GM12864 (cell line): ENCODE results near the gene SSBP3.

Experiments used
- DNase-seq: peaks from one replicate; pipeline ENCODE4 v3.0.0-alpha.2; 2011; ENCODE audit warnings: low read depth
- H3K4me3 ChIP-seq: 2 replicates; pipeline ENCODE4 v1.5.1; 2011; ENCODE audit warnings: mild to moderate bottlenecking, low read depth, low read length, control low read depth
- TF ChIP-seq, protein P1 (sequence below): IDR thresholded peaks from 2 replicates; pipeline ENCODE4 v1.5.1; 2011; ENCODE audit warnings: low read depth, mild to moderate bottlenecking, moderate library complexity, low read length, control low read depth, inconsistent platforms; ENCODE audit errors: missing control alignments

The SSBP3 gene

DNA sequence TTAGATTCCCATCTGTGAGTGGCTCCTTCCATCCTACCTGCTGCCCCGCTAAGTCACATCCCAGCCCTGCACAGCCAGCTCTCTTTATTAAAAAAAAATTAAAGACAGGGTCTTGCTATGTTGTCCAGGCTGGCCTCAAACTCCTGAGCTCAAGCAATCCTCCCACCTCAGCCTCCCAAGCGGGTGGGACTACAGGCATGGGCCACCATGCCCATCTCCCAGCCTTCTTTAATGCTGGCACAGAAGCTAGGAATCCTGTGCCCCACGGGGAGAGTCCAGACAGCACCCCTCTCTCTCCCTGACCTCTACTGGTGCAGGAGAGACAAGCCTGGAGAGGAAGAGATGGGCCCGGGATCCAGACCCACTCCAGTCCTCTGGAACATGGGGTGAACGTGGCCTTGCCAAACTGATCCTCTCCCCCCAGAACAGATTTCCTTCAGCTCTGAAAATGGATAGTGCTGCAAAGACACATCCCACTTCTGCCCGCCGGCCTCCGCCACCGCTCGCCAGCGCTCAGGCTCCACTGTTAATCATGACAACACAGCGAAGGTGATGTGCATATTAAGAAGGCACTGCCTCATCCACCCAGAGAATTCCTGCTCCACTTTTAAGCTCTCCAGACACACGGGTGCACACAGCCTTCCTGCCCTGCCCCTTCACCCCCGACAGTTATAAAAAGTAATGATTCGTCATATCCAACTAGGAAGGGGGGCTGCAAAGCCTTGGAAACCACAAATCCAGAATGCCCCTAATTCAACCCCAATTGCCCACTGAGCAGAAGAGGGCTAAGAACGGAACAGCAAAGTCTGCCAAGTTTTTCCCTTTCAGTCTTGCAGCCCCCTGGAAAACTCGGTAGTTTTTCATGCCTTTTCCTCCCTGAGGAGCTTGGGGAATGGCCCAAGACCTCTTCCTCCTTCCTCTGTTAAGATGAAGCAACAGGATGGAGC, 138.1 kb downstream of the SSBP3 start:
- no peak for DNase-seq
- TF ChIP-seq, protein P1, sequence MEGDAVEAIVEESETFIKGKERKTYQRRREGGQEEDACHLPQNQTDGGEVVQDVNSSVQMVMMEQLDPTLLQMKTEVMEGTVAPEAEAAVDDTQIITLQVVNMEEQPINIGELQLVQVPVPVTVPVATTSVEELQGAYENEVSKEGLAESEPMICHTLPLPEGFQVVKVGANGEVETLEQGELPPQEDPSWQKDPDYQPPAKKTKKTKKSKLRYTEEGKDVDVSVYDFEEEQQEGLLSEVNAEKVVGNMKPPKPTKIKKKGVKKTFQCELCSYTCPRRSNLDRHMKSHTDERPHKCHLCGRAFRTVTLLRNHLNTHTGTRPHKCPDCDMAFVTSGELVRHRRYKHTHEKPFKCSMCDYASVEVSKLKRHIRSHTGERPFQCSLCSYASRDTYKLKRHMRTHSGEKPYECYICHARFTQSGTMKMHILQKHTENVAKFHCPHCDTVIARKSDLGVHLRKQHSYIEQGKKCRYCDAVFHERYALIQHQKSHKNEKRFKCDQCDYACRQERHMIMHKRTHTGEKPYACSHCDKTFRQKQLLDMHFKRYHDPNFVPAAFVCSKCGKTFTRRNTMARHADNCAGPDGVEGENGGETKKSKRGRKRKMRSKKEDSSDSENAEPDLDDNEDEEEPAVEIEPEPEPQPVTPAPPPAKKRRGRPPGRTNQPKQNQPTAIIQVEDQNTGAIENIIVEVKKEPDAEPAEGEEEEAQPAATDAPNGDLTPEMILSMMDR = no peak
- no peak overlapping the region for H3K4me3 ChIP-seq

DNA sequence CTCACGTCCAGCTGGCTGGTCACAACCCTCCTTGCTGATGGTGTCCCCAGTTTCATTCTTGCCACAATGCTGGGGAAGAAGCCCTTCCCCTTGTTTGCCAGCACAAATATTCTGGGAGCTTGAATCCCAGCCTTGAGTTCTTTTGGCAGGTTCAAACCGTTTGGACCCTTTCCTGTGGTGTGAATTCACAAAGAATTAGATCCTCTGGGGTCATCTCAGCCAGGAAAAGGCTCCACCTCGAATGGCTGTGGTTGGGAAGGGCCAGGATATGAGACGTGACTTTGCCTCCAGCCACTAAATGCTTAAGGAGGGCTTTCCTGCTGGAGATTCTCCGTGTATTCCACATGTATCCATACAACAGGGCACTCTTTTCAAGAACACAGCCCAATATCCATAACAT, 139.3 kb downstream of the SSBP3 start:
- TF ChIP-seq, protein P1 = no peak

DNA sequence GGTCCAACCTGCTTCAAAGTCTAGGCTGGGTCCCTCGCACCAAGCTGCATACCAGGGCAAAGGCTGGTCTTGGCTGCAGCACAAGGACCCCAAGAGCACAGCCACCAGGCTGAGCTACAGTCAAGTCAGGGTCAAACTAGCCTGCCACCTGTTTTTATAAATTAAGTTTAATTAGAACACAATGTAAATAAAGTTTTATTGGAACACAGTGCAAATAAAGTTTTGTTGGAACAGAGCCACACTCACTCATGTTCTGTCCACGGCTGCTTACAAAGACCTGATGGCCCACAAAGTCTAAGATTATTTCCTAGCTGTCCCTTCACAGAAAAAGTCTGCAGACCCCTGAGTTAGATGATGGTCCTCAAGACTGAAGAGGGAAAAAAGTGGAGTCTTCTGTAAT, 140.0 kb downstream of the SSBP3 start:
- H3K4me3 ChIP-seq = no peak overlapping the region
- no peak for DNase-seq
- TF ChIP-seq, protein P1 = no peak

More for the DNA sequence above, 139.3 kb downstream of the SSBP3 start:
- DNase-seq = no peak
- no peak overlapping the region for H3K4me3 ChIP-seq

DNA sequence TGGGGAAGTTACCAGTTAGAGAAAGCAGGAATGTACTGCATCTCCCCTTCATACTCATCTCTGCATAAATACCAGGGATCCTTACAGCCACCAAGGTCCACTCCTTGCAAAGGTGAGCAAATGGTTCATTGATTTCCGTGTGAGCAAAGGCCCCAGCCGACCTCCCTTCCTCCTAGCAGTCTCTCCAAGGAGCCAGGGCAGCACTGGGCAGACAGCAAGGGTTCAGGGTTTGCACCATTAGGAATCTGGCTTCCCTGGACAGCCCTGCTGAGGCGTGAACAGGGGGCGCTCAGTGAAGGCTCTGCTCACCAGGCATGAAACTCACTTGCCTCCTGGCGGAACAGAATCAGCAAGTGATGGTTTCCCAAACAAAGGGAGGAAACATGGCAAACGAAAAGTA, 140.5 kb downstream of the SSBP3 start:
- TF ChIP-seq, protein P1 = no peak
- no peak for DNase-seq
- no peak overlapping the region for H3K4me3 ChIP-seq

DNA sequence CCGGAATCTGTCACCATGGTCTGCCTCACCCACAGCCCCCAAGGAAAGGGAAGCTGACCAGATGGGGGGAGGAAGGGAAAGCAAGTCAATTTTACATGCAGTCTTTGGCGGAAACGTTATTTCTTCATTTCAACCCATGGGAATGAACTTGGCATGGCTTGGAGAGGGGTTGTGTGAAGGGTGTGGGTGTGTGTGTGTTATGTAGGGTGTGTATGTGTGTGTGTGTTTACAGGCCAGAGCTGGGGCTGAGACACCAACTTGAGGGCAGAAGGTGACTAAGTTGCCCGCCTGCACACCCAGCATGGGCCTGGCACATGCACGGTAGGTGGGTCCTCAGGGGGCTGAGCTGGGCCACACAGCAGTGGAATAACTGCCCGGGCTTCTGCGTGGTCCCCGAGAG, 141.1 kb downstream of the SSBP3 start:
- no peak overlapping the region for H3K4me3 ChIP-seq
- DNase-seq = no peak
- TF ChIP-seq, protein P1 = no peak

DNA sequence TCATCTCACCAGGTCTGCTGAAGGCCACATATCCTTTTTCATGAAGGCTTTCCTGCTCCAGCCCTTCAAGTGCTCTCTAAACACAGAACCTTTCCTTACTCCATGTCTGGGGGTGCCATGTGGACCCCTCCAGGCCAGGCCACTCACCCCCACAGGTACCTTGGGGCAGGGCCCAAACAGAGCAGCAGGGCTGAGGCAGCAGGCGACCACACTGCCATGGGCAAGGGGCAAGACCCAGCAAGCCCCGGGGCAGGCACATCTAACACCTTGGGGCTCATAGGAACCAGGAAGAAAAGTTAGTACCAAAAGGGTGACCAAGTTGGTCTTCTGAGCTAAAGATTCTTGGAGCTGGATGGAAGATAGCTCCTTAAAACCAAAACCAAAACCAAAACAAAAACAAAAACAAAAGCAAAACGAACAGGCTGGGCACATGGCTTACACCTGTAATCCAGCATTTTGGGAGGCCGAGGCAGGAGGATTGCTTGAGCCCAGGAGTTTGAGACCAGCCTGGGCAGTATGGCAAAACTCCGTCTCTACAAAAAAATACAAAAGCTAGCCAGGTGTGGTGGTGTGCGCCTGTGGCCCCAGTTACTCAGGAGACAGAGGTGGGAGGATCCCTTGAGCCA, 142.5 kb downstream of the SSBP3 start:
- DNase-seq = no peak
- H3K4me3 ChIP-seq = no peak overlapping the region
- TF ChIP-seq, protein P1 = no peak
